ENCODE data around the gene PALMD.

PALMD gene

DNA sequence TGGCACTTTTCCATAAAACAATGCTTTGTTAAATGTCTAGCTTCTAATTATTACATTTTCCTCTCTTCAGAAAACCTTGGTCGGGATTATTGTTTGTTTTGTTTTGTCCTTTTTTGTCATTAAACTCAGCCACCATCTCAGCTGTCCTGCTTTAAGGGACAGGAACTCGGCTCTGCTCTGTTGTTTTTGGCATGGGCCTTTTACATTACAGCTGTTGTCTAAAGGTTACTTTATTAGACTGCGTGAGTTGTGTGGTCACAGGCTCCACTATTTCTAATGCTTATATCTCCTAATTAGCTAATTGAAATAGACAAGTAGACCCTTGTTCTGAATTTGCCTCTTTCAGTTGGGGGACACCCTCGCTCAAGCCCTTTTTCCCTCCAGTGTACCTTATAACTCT lies 1.6 kb downstream of the PALMD start:
- no peak for TF ChIP-seq CTCF (IDR thresholded peaks at IDR 0.05; ENCODE audit: low read depth, low read length, missing control alignments)
- no peak overlapping the region for H3K4me3 ChIP-seq (ENCODE audit: low read depth, low read length)
- H3K27ac ChIP-seq = no peak overlapping the region
- in situ Hi-C loops (cut with HindIII; ENCODE audit: low pct_ligation_motif_present, low sequenced_read_pairs) = no loop called here
- no peaks in the 10 kb centered on the region for H3K27me3 ChIP-seq (replicated peaks)
- no peaks in the 10 kb centered on the region for H3K36me3 ChIP-seq (replicated peaks)
- DNase-seq = no peak

GRCh38 chr1:99648107-99648506 lies 2.2 kb downstream of the PALMD start:
- in situ Hi-C loops (cut with HindIII; ENCODE audit: low pct_ligation_motif_present, low sequenced_read_pairs) = no loop called here
- TF ChIP-seq CTCF (IDR thresholded peaks at IDR 0.05; ENCODE audit: low read depth, low read length, missing control alignments) = peak; percentile 48
- no peaks in the 10 kb centered on the region for H3K27me3 ChIP-seq (replicated peaks)
- H3K4me3 ChIP-seq (ENCODE audit: low read depth, low read length) = no peak overlapping the region
- DNase-seq = no peak
- no peak overlapping the region for H3K27ac ChIP-seq
- H3K36me3 ChIP-seq (replicated peaks) = no peaks in the 10 kb centered on the region

DNA sequence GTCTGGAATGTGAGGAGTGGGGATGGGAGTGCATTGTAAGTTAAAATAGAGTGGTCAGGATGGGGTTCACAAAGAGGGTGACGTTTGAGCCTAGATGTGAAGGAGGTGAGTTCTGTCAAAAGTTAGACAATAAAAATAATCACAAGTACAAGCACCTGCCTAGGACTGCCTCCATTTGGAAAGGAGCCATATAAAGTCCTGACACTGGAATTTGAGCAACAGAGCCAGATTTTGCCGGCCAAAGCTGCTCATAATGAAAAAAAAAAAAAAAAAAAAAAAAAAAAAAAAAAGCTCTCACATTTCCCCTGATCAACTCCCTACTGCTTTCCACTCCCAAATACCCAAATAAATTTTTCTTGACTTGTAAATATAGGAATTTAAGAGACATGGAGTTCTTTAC lies 4.1 kb downstream of the PALMD start:
- no peaks in the 10 kb centered on the region for H3K27me3 ChIP-seq (replicated peaks)
- no peak overlapping the region for H3K27ac ChIP-seq
- TF ChIP-seq CTCF (IDR thresholded peaks at IDR 0.05; ENCODE audit: low read depth, low read length, missing control alignments) = no peak
- H3K36me3 ChIP-seq (replicated peaks) = no peaks in the 10 kb centered on the region
- no peak overlapping the region for H3K4me3 ChIP-seq (ENCODE audit: low read depth, low read length)
- in situ Hi-C loops (cut with HindIII; ENCODE audit: low pct_ligation_motif_present, low sequenced_read_pairs) = no loop called here
- no peak for DNase-seq

GRCh38 chr1:99650773-99651437 lies 5.0 kb downstream of the PALMD start:
- no peak for DNase-seq
- in situ Hi-C loops (cut with HindIII; ENCODE audit: low pct_ligation_motif_present, low sequenced_read_pairs) = no loop called here
- H3K27ac ChIP-seq = no peak overlapping the region
- no peak for TF ChIP-seq CTCF (IDR thresholded peaks at IDR 0.05; ENCODE audit: low read depth, low read length, missing control alignments)
- no peaks in the 10 kb centered on the region for H3K27me3 ChIP-seq (replicated peaks)
- no peak overlapping the region for H3K4me3 ChIP-seq (ENCODE audit: low read depth, low read length)
- no peaks in the 10 kb centered on the region for H3K36me3 ChIP-seq (replicated peaks)

- Histone ChIP-seq H3K4me3 (ENCODE audit: low read depth, low read length) (no peak overlapping the region), H3K27me3 (replicated peaks) (no peaks in the 10 kb centered on the region), H3K36me3 (replicated peaks) (no peaks in the 10 kb centered on the region), H3K27ac (no peak overlapping the region)
- DNase-seq = no peak
- no peak for TF ChIP-seq CTCF (IDR thresholded peaks at IDR 0.05; ENCODE audit: low read depth, low read length, missing control alignments)
- in situ Hi-C loops (cut with HindIII; ENCODE audit: low pct_ligation_motif_present, low sequenced_read_pairs) = no loop called here
Measured at GRCh38 chr1:99652881-99653281, 7.0 kb downstream of the PALMD start.

- Histone ChIP-seq H3K36me3 (replicated peaks) (no peaks in the 10 kb centered on the region), H3K27me3 (replicated peaks) (no peaks in the 10 kb centered on the region), H3K27ac (no peak overlapping the region), H3K4me3 (ENCODE audit: low read depth, low read length) (no peak overlapping the region)
- no peak for DNase-seq
- no peak for TF ChIP-seq CTCF (IDR thresholded peaks at IDR 0.05; ENCODE audit: low read depth, low read length, missing control alignments)
- in situ Hi-C loops (cut with HindIII; ENCODE audit: low pct_ligation_motif_present, low sequenced_read_pairs) = no loop called here
Measured at GRCh38 chr1:99655376-99655775, 9.5 kb downstream of the PALMD start.
